ENCODE data around the gene HLCS. TPM values are rescaled to one million over a fixed set of nuclear protein-coding genes. Genes with fewer than 3 reads are reported as not detected.

HLCS gene
- total RNA-seq, 1 donor from 2014 or later = 10.7 TPM

DNA sequence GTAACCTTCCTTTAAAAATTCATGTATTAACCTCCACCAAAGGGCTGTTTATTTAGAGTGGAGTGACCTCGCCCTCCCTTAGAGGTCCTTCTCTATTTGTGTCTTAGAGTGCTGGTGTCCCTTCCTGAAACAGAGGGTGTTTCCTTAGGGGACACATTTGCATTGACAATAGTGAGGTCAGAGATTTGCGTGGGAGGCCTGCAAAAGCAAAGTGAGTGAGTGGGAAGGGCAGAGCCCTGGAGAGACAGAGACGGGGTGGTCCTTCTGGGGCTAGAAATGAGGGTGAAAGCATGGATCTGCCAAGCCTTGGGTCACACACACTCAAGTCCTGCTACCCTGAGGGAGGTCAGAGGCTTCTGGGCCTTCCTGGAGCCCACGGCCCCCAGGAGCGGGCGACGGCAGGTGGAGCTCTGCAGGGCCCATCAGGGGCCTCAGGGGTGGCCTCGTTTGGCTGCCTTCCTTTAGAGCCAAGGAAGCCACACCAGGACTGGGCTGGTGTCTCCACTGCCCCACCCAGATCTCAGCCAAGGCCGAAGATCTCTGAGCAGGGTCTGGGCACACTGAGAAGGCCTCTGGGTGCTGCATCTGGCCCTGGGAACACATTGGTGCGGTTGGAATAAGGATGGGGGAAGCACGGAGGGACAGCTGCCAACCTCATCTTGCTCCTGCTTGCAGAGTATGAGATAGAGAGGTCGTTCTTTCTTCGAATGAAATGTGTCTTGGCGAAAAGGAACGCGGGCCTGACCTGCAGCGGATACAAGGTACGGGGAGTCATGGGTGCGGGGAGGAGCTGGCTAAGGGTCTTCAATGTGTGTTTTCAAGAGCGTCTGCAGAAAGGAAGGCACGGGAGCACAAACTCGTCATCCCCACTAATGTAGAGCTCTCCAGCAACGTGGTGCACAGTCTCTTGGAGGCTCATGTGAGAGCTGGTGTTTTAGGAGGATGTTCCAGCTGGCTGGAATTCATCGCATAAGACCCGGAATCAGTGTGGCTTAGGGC lies 243.8 kb downstream of the HLCS start:
- Histone ChIP-seq H3K27ac (no peak overlapping the region), H3K36me3 (no peaks in the 10 kb centered on the region), H3K4me1 (no peaks in the 10 kb centered on the region), H3K27me3 (no peaks in the 10 kb centered on the region), H3K9me3 (no peaks in the 10 kb centered on the region), H3K4me3 (no peak overlapping the region)
- DNase-seq (ENCODE audit: low spot score in 2 of 2) = peak in 1 of 2 donors; percentile 37
- intact Hi-C loops (cut with DNase I) = no loop called here
- TF ChIP-seq CTCF (IDR thresholded peaks at IDR 0.05) = no peak

GRCh38 chr21:36721817-36722216 lies 244.7 kb downstream of the HLCS start:
- DNase-seq (ENCODE audit: low spot score in 2 of 2) = peak in 1 of 2 donors; percentile 37
- Histone ChIP-seq H3K27ac (no peak overlapping the region), H3K9me3 (no peaks in the 10 kb centered on the region), H3K4me3 (no peak overlapping the region), H3K36me3 (no peaks in the 10 kb centered on the region), H3K27me3 (no peaks in the 10 kb centered on the region), H3K4me1 (no peaks in the 10 kb centered on the region)
- intact Hi-C loops (cut with DNase I) = no loop called here
- TF ChIP-seq CTCF (IDR thresholded peaks at IDR 0.05) = no peak

GRCh38 chr21:36719614-36720013 lies 246.9 kb downstream of the HLCS start:
- Histone ChIP-seq H3K36me3 (no peaks in the 10 kb centered on the region), H3K27me3 (peaks cover 3% of the 10 kb centered on the region), H3K9me3 (no peaks in the 10 kb centered on the region), H3K4me3 (no peak overlapping the region), H3K27ac (no peak overlapping the region), H3K4me1 (no peaks in the 10 kb centered on the region)
- intact Hi-C loops (cut with DNase I) = no loop called here
- DNase-seq (ENCODE audit: low spot score in 2 of 2) = peak in 1 of 2 donors; percentile 46
- no peak for TF ChIP-seq CTCF (IDR thresholded peaks at IDR 0.05)

DNA sequence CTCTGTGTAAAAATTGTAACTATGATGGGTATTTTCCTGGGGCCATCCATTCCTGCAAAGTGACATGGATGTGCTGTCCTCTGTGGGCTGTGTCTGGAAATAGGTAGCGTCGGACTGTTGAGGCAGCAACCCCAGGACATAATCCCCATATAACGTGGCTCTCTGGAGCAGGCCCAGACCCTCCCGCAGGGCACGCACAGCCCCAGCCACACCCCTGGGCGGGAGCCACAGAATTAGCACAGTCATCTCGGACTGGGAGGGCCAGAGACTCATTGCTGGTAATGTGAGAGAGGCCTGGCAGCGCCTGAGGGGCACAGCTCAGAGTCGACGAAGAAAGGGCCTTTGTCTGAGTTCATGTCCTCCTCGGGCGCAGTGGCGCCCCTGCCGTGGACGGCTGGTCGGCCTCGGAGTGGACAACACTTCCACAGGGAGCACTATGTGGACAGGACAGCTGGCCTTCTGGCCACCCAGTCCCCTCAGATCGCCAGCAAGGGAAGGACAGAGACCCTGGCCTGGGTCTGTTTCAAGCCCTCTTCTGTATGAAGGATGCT lies 247.4 kb downstream of the HLCS start:
- Histone ChIP-seq H3K36me3 (no peaks in the 10 kb centered on the region), H3K9me3 (no peaks in the 10 kb centered on the region), H3K4me3 (no peak overlapping the region), H3K27ac (no peak overlapping the region), H3K27me3 (peaks cover 8% of the 10 kb centered on the region), H3K4me1 (no peaks in the 10 kb centered on the region)
- intact Hi-C loops (cut with DNase I) = no loop called here
- no peak for TF ChIP-seq CTCF (IDR thresholded peaks at IDR 0.05)
- peak in 1 of 2 donors; percentile 58 for DNase-seq (ENCODE audit: low spot score in 2 of 2)

GRCh38 chr21:36717976-36718375 lies 248.5 kb downstream of the HLCS start:
- intact Hi-C loops (cut with DNase I) = no loop called here

More at GRCh38 chr21:36717976-36718375, 248.5 kb downstream of the HLCS start:
- no peak for TF ChIP-seq CTCF (IDR thresholded peaks at IDR 0.05)
- DNase-seq (ENCODE audit: low spot score in 2 of 2) = no peak
- no peaks in the 10 kb centered on the region for H3K4me1 ChIP-seq
- no peak overlapping the region for H3K27ac ChIP-seq
- H3K36me3 ChIP-seq = no peaks in the 10 kb centered on the region
- H3K9me3 ChIP-seq = no peaks in the 10 kb centered on the region
- peaks cover 12% of the 10 kb centered on the region for H3K27me3 ChIP-seq
- H3K4me3 ChIP-seq = no peak overlapping the region

Data from ascending aorta (tissue), 2 donors.